ENCODE measurements around the gene CCDC188.

Gene CCDC188

GRCh38 chr22:20186183-20186870 lies 35.5 kb upstream of the CCDC188 start:
- Histone ChIP-seq H3K27me3 (ENCODE audit: low read depth, low read length) (peaks cover 10% of the 10 kb centered on the region; the same call in 1 of the 2 replicates), H3K79me2 (ENCODE audit: low read length) (no peaks in the 10 kb centered on the region), H3K4me1 (ENCODE audit: low read length) (no peaks in the 10 kb centered on the region), H3K36me3 (replicated peaks; ENCODE audit: low read depth, low read length) (no peaks in the 10 kb centered on the region), H3K9ac (ENCODE audit: low read length) (no peak overlapping the region), H3K27ac (ENCODE audit: low read length) (no peak overlapping the region), H4K20me1 (ENCODE audit: insufficient read depth, low read length) (no peaks in the 10 kb centered on the region), H2AFZ (ENCODE audit: low read depth, low read length) (no peak overlapping the region; the same call in 1 of the 2 replicates), H3K9me3 (ENCODE audit: insufficient read depth, low read length) (no peaks in the 10 kb centered on the region), H3K4me2 (ENCODE audit: low read length) (no peak overlapping the region), H3K4me3 (ENCODE audit: low read length) (no peak overlapping the region)
- TF ChIP-seq CTCF (IDR thresholded peaks at IDR 0.05; ENCODE audit: low read depth, low read length) (peak; percentile 36), EZH2phosphoT487 (IDR thresholded peaks at IDR 0.05; ENCODE audit: low read depth) (no peak)

GRCh38 chr22:20185750-20186149 lies 34.9 kb upstream of the CCDC188 start:
- no peak for TF ChIP-seq EZH2phosphoT487 (IDR thresholded peaks at IDR 0.05; ENCODE audit: low read depth)
- no peak for TF ChIP-seq CTCF (IDR thresholded peaks at IDR 0.05; ENCODE audit: low read depth, low read length)
- Histone ChIP-seq H3K27me3 (ENCODE audit: low read depth, low read length) (peaks cover 10% of the 10 kb centered on the region; the same call in 1 of the 2 replicates), H3K4me3 (ENCODE audit: low read length) (no peak overlapping the region), H3K9me3 (ENCODE audit: insufficient read depth, low read length) (no peaks in the 10 kb centered on the region), H3K4me2 (ENCODE audit: low read length) (no peak overlapping the region), H3K4me1 (ENCODE audit: low read length) (no peaks in the 10 kb centered on the region), H3K36me3 (replicated peaks; ENCODE audit: low read depth, low read length) (no peaks in the 10 kb centered on the region), H4K20me1 (ENCODE audit: insufficient read depth, low read length) (no peaks in the 10 kb centered on the region), H3K79me2 (ENCODE audit: low read length) (no peaks in the 10 kb centered on the region), H3K9ac (ENCODE audit: low read length) (no peak overlapping the region), H2AFZ (ENCODE audit: low read depth, low read length) (no peak overlapping the region), H3K27ac (ENCODE audit: low read length) (no peak overlapping the region)

DNA sequence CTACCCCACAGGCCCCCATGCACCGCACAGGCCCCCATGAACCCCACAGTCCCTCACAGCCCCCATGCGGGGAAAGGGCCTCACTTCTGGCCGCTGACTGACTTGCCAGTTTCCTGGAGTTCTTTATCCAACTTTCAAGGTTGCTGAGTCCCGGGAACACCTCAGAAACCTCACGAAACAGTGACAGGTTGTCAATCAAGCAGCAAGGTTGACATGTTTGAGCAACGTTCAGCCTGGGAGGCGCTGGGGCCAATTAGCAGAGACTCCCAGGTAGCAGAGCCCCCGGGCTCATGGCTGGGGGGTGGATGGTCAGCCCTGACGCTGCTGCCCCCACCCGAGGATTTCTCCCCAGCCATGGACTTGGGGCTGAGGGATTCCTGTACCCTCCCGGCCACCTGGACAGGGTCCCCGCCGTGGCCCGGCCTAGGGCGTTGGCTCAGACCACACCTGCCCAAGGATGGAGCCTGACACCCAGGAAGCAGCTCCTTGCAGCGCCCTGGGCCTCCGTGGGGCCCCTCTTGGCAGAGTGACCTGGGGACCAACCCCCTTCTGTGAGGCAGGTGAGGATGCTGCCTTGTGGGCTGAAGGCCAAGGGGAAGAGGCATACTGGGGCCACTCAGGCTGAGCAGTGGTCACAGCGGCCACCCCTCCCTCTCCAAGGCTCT lies 33.8 kb upstream of the CCDC188 start:
- Histone ChIP-seq H3K79me2 (ENCODE audit: low read length) (no peaks in the 10 kb centered on the region), H3K4me3 (ENCODE audit: low read length) (no peak overlapping the region), H3K27me3 (ENCODE audit: low read depth, low read length) (peaks cover 10% of the 10 kb centered on the region; the same call in 1 of the 2 replicates), H3K36me3 (replicated peaks; ENCODE audit: low read depth, low read length) (no peaks in the 10 kb centered on the region), H3K27ac (ENCODE audit: low read length) (no peak overlapping the region), H3K4me1 (ENCODE audit: low read length) (no peaks in the 10 kb centered on the region), H2AFZ (ENCODE audit: low read depth, low read length) (no peak overlapping the region), H4K20me1 (ENCODE audit: insufficient read depth, low read length) (no peaks in the 10 kb centered on the region), H3K4me2 (ENCODE audit: low read length) (no peak overlapping the region), H3K9me3 (ENCODE audit: insufficient read depth, low read length) (no peaks in the 10 kb centered on the region), H3K9ac (ENCODE audit: low read length) (no peak overlapping the region)
- TF ChIP-seq EZH2phosphoT487 (IDR thresholded peaks at IDR 0.05; ENCODE audit: low read depth) (no peak), CTCF (IDR thresholded peaks at IDR 0.05; ENCODE audit: low read depth, low read length) (no peak)

DNA sequence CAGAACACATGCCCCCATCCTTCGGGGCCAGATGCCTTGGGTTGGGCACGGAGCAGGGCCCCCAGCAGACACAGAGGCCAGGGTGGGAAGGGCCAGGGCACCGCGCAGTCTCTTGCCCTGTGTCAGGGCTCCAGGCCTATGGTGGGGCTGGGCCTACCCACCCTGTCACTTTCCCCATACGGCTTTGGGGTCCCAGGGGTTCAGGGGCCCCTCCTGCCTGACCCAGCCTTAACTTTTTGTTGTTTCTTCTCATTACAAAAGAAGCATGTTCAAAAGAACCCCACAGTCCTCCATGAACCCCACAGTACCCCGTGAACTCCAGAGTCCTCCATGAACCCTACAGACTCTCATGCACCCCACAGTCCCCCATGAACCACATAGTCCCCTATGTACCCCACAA lies 33.0 kb upstream of the CCDC188 start:
- Histone ChIP-seq H4K20me1 (ENCODE audit: insufficient read depth, low read length) (no peaks in the 10 kb centered on the region), H3K4me2 (ENCODE audit: low read length) (no peak overlapping the region), H3K9me3 (ENCODE audit: insufficient read depth, low read length) (no peaks in the 10 kb centered on the region), H3K79me2 (ENCODE audit: low read length) (no peaks in the 10 kb centered on the region), H3K4me3 (ENCODE audit: low read length) (no peak overlapping the region), H3K4me1 (ENCODE audit: low read length) (no peaks in the 10 kb centered on the region), H3K27ac (ENCODE audit: low read length) (no peak overlapping the region), H3K27me3 (ENCODE audit: low read depth, low read length) (peaks cover 10% of the 10 kb centered on the region; the same call in 1 of the 2 replicates), H3K36me3 (replicated peaks; ENCODE audit: low read depth, low read length) (no peaks in the 10 kb centered on the region), H3K9ac (ENCODE audit: low read length) (no peak overlapping the region), H2AFZ (ENCODE audit: low read depth, low read length) (no peak overlapping the region)
- no peak for TF ChIP-seq EZH2phosphoT487 (IDR thresholded peaks at IDR 0.05; ENCODE audit: low read depth)
- TF ChIP-seq CTCF (IDR thresholded peaks at IDR 0.05; ENCODE audit: low read depth, low read length), result no peak
